Panc1 (cell line): ENCODE measurements around the gene ATXN2. TPM values are rescaled to one million over a fixed set of nuclear protein-coding genes. Genes with fewer than 3 reads are reported as not detected.

Experiments used
- ATAC-seq: fragments of 200-7000 bp; cut with Tn5 transposase; 2 replicates; pipeline ENCODE4 v1.9.1; 2020; ENCODE audit warnings: mild to moderate bottlenecking, moderate library complexity
- BruUV-seq: library from RNA; stranded (reverse); fragments of 400-500 nt; replicated peaks from 2 replicates; lab custom pipeline; 2021; lab: Mats Ljungman, UMichigan
- CTCF ChIA-PET: fragments of 300-600 bp; sonication (Branson Sonifier 250); formaldehyde crosslinking; loops from one replicate; lab custom pipeline; 2022; ENCODE audit warnings: antibody characterized with exemption; lab: Charles Lee
- POLR2A ChIA-PET: fragments of 300-600 bp; sonication (Branson Sonifier 250); formaldehyde crosslinking; loops from one replicate; lab custom pipeline; 2022; ENCODE audit warnings: antibody characterized with exemption; lab: Charles Lee
- DNase-seq: peaks from one replicate; pipeline ENCODE4 v3.0.0-alpha.2; 2010; ENCODE audit warnings: low read depth, low spot score
- H3K27ac ChIP-seq: 2 replicates; pipeline ENCODE4 v1.5.1; 2011; ENCODE audit warnings: mild to moderate bottlenecking, low read length, inconsistent platforms
- H3K27me3 ChIP-seq: fragments of 200-500 bp; sonication (Bioruptor generic); 2 replicates; pipeline ENCODE4 v1.6.0; 2014; ENCODE audit warnings: low read length, inconsistent platforms; ENCODE audit not compliant: control insufficient read depth, insufficient read depth
- H3K36me3 ChIP-seq: fragments of 200-500 bp; sonication (Bioruptor generic); 2 replicates; pipeline ENCODE4 v1.5.1; 2014; ENCODE audit warnings: inconsistent platforms, mild to moderate bottlenecking, low read length, moderate library complexity; ENCODE audit not compliant: control insufficient read depth, insufficient read depth
- H3K4me1 ChIP-seq: 2 replicates; pipeline ENCODE4 v1.5.1; 2011; ENCODE audit warnings: inconsistent platforms, mild to moderate bottlenecking, low read length, moderate library complexity; ENCODE audit not compliant: control insufficient read depth, insufficient read depth
- H3K4me3 ChIP-seq, 2 experiments: 2 replicates each; pipeline ENCODE4 v1.5.1; 2011 to 2012; ENCODE audit warnings: low read depth in 2 of 2, low read length in 2 of 2, mild to moderate bottlenecking in 2 of 2, inconsistent platforms in 1 of 2, moderate library complexity in 1 of 2
- H3K9me3 ChIP-seq: fragments of 200-500 bp; sonication (Bioruptor generic); 2 replicates; pipeline ENCODE4 v1.5.1; 2014; ENCODE audit warnings: low read depth, mild to moderate bottlenecking, inconsistent platforms, low read length, moderate library complexity; ENCODE audit not compliant: control insufficient read depth, insufficient read depth
- POLR2AphosphoS5 ChIP-seq: IDR thresholded peaks from 2 replicates; pipeline ENCODE4 v1.6.1; 2012; ENCODE audit warnings: mild to moderate bottlenecking, low read depth, low read length, moderate library complexity
- SIN3A ChIP-seq: IDR thresholded peaks from 2 replicates; pipeline ENCODE4 v1.6.1; 2012; ENCODE audit warnings: low read depth, mild to moderate bottlenecking, low read length, moderate library complexity, borderline replicate concordance; ENCODE audit not compliant: insufficient read depth
- TCF7L2 ChIP-seq: IDR thresholded peaks from 2 replicates; pipeline ENCODE4 v1.6.1; 2011; ENCODE audit warnings: mild to moderate bottlenecking, low read depth, low read length, inconsistent platforms
- in situ Hi-C: cut with HindIII; loops from 2 replicates; pipeline ENCODE4 v1.10.0; 2016; ENCODE audit warnings: low sequenced_read_pairs, low pct_unique_long_range_greater_than_20kb
- intact Hi-C: fragments of 100-400 bp; cut with micrococcal nuclease; formaldehyde crosslinking; loops from one replicate; pipeline ENCODE4 v1.10.0; 2022; ENCODE audit not compliant: unreplicated experiment
- total RNA-seq: library from RNA; stranded (reverse); gene quantifications from one replicate; pipeline ENCODE4 v1.2.1, GENCODE V29; 2021; ENCODE audit not compliant: unreplicated experiment
- TF ChIP-seq, protein P1 (sequence below): fragments of 450-650 bp; IDR thresholded peaks from 2 replicates; pipeline ENCODE4 v1.5.1; 2017; ENCODE audit warnings: mild to moderate bottlenecking

The ATXN2 gene
- total RNA-seq, 1 experiment from 2014 or later, result 77.6 TPM

DNA sequence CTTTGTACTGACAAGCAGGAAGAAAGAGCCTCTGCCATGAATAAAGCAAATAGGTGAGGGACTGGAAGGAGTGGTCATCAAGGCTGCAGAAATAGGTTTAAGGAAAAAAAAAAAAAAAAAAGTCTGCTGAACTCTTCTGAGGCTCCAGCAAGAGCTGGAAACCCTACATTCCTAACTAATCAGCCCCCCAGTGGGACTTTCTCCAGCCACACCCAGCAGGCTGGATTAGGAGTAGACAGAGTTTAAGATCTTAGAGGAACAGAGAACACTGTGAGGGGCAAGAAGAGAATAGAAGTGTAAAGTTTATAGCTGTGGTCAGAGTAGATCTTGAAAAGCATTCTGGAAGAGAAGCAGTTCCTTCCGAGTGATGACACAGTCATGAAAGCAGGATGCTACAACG is 66.4 kb downstream of the ATXN2 start:
- Histone ChIP-seq H3K36me3 (peaks cover 13% of the 10 kb centered on the region), H3K4me1 (no peaks in the 10 kb centered on the region; the same call in 1 of the 2 replicates), H3K4me3 (no peak overlapping the region), H3K27me3 (no peaks in the 10 kb centered on the region), H3K27ac (no peak overlapping the region), H3K9me3 (no peaks in the 10 kb centered on the region)
- no peak for ATAC-seq
- ChIA-PET POLR2A (no interaction called here), CTCF (no interaction called here)
- intact Hi-C loops, result no loop called here
- no peak for DNase-seq
- in situ Hi-C loops, result no loop called here
- no peak for TF ChIP-seq SIN3A
- TF ChIP-seq, protein P1, sequence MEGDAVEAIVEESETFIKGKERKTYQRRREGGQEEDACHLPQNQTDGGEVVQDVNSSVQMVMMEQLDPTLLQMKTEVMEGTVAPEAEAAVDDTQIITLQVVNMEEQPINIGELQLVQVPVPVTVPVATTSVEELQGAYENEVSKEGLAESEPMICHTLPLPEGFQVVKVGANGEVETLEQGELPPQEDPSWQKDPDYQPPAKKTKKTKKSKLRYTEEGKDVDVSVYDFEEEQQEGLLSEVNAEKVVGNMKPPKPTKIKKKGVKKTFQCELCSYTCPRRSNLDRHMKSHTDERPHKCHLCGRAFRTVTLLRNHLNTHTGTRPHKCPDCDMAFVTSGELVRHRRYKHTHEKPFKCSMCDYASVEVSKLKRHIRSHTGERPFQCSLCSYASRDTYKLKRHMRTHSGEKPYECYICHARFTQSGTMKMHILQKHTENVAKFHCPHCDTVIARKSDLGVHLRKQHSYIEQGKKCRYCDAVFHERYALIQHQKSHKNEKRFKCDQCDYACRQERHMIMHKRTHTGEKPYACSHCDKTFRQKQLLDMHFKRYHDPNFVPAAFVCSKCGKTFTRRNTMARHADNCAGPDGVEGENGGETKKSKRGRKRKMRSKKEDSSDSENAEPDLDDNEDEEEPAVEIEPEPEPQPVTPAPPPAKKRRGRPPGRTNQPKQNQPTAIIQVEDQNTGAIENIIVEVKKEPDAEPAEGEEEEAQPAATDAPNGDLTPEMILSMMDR, result no peak
- no TSS peak for BruUV-seq

DNA sequence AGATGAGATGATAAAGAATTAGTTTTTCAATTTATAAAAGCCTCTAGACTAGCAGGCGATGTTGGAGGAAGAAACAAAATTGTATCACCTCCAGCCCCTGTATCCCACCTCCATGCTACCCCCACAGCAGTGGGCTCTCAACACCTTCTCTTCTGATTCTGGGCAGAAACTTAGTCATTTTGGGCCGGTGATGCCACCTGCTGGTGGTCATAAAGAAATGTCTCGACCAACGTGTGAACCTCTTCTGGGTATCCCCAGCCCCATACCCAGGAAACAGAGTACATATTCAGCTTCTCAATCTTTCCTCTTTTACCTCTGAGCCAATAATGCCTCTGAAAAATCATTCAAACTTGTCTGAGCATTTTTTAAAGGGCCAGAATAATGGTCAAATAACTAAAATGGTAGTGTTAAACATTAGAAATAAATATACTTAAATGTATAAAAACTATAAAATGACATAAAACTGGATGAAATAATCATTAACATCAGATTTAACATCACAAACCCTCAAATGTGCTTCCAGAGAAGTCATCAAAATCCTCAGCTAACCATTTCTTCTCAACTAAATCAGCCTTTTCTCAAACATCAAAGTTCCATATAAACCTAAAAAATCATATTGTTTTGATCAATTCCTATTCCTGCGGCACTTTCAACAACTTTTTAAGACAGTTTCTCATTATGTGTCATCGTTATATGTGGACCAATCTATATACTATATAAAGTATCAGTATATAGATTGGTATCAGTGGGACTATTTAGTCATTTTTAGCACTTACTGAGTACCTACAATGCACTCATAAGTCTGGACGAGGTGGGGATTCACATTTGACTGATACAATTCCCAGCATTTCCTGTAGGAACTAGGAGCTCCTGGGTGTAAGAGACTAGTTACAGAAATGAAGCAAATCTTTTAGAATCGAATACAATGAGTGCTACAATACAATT is 69.4 kb downstream of the ATXN2 start:
- Histone ChIP-seq H3K4me3 (no peak overlapping the region), H3K27ac (no peak overlapping the region), H3K27me3 (no peaks in the 10 kb centered on the region), H3K9me3 (no peaks in the 10 kb centered on the region), H3K36me3 (peaks cover 25% of the 10 kb centered on the region), H3K4me1 (no peaks in the 10 kb centered on the region; the same call in 1 of the 2 replicates)
- in situ Hi-C loops, result no loop called here
- no TSS peak for BruUV-seq
- intact Hi-C loops, result no loop called here
- ChIA-PET POLR2A (interaction anchor here (1.0 kb wide), 1 partner anchor 56 kb away, joined by 4 read pairs; no protein-coding TSS in a partner anchor), CTCF (interaction anchor here (0.6 kb wide), 1 partner anchor 125 kb away, joined by 3 read pairs; no protein-coding TSS in a partner anchor)
- ATAC-seq (peak; percentile 80; the same call in 1 of the 2 replicates), DNase-seq (peak; percentile 8)
- TF ChIP-seq POLR2AphosphoS5, result no peak
- TF ChIP-seq, protein P1, result peak; percentile 88

DNA sequence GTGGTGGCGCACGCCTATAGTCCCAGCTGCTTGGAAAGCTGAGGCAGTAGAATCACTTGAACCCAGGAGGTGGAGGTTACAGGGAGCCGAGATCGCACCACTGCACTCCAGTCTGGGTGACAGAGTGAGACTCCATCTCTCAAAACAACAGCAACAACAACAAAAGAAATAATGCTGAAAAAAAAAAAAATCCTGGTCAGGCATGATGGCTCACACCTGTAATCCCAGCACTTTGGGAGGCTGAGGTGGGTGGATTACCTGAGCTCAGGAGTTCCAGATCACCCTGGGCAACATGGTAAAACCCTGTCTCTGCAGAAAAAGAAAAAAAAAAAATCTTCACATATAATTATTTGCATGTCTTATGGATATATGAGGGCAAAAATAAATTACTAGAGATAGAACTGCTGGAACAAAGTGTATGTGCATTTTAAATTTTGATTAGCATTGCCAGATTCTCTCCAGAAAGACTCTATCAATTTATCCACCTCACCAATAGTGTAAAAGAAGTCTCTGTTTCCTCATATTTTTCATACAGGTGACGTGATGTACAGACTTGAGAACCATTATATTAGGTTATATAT is 75.4 kb downstream of the ATXN2 start:
- DNase-seq (no peak), ATAC-seq (no peak)
- Histone ChIP-seq H3K36me3 (peaks cover 39% of the 10 kb centered on the region), H3K27ac (no peak overlapping the region), H3K4me3 (no peak overlapping the region), H3K9me3 (no peaks in the 10 kb centered on the region), H3K27me3 (no peaks in the 10 kb centered on the region), H3K4me1 (no peaks in the 10 kb centered on the region; the same call in 1 of the 2 replicates)
- POLR2A ChIA-PET, result no interaction called here
- intact Hi-C loops, result loop anchor here (2.0 kb wide), 1 partner anchor 19 kb away; no protein-coding TSS in a partner anchor
- CTCF ChIA-PET, result no interaction called here
- in situ Hi-C loops, result no loop called here
- no TSS peak for BruUV-seq
- TF ChIP-seq POLR2AphosphoS5 (no peak), TCF7L2 (no peak), SIN3A (no peak)
